ENCODE data around the gene LBP.

The LBP gene

DNA sequence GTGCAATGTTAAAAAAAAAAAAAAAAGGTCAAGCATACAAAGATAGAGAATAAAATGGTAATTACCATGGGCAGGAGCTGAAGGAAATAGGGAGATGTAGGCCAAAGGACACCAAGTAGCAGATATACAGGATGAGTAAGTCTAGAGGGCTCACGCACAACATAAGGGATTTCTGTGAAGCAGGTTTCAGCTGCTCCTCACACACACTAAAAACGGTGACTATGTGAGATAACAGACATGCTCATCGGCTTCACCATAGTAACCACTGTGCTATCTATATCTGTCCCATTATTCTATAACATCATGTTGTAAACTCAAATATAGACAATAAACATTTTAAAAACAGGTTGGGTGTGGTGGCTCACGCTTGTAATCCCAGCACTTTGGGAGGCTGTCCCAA, 77.3 kb downstream of the LBP start:
- no peak for DNase-seq (ENCODE audit: extremely low spot score, insufficient read length, low read depth)
- no peak for FAIRE-seq

DNA sequence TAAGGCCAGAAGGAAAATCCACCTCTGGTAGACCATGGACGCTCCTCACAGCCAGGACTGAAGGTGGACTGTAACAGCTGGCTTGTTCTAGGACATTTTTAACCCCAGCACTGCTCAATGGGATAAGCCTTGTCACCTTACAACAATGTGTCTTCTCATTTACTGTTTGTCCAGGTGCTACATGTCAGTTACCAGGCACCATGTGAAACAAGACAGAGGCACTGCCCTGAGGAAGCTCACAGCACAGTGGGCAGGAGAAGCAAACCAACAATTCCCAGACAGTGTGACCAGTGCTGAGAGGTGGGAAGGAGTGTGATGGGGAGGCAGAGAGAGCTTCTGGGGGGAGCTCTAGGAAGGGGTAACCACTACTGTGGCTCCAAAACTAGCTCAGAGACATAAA, 78.1 kb downstream of the LBP start:
- DNase-seq (ENCODE audit: extremely low spot score, insufficient read length, low read depth) (no peak), FAIRE-seq (no peak)

DNA sequence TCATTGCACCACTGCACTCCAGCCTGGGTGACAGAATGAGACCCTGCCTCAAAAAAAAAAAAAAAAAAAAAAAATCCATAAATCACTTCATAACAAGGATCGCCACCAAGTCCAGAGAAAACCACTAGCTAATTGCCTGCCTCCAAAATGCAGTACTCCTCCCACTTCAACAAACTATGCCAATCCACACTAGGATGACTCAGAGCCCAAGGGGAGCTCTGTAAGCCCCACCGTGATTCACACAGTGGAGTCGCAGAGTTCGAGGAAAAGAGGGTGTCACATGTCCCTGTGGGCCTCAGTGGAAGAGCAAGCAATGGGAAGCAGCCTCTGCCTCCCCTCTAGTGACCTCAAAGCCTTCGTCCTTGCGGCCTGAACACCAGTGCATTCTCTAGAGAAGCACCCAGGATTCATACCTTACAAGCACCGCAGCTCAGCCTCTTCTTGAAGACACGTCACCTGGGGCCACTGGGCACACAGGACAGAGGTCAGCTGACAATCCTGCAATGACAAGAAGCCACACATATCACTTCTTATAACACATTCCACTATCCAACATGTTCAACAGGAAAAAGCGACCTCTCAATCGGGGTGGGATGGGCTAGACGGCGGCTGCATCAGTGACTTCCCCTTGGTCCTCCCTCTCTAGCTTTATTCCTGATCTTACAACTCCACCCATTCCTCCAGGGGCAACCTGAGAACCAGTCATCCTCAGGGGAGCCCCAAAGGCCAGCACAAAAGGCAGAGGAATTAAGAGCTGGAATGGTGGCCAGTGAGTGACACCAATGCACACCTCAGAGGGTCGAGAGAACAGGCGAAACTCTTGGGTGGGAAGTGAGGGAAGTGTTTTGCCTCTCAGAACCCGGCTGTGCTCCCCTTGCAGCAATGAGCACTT, 80.0 kb downstream of the LBP start:
- FAIRE-seq = no peak
- no peak for DNase-seq (ENCODE audit: extremely low spot score, insufficient read length, low read depth)
